ENCODE data around the gene PRKCH. TPM values are rescaled to one million over a fixed set of nuclear protein-coding genes. Genes with fewer than 3 reads are reported as not detected.

The PRKCH gene
- polyA plus RNA-seq, 6 donors from 2014 or later, result 0.59 to 2.8 (median 2.1) TPM

Other genes starting within 250 kb of the PRKCH start
- gene TMEM30B, start 40.2 kb upstream of the PRKCH start, polyA plus RNA-seq (ENCODE audit: low read depth in 6 of 6), result under 1 TPM in 1 of 6 donors, not detected in 5; 0.07 TPM